Activated naive CD4-positive, alpha-beta T cell treated with anti-CD3 and anti-CD28 coated beads, Interleukin-2, amount 50 U/mL, for 24 hours (primary cell): ENCODE data around the gene HSF2BP.
"Not testable (repeated sequence)": the region's sequence is repeated elsewhere in the genome, so short reads cannot be mapped to it uniquely, and the experiment has no call there.

Experiments
- H3K27ac Mint-ChIP-seq: one replicate; pipeline ENCODE4 v1.8.0; 2021; ENCODE audit warnings: mild to moderate bottlenecking, mixed read lengths
- H3K27me3 Mint-ChIP-seq: one replicate; pipeline ENCODE4 v1.8.0; 2021; ENCODE audit warnings: mixed read lengths
- H3K36me3 Mint-ChIP-seq: one replicate; pipeline ENCODE4 v1.8.0; 2021; ENCODE audit warnings: mixed read lengths
- H3K4me1 Mint-ChIP-seq: one replicate; pipeline ENCODE4 v1.8.0; 2021; ENCODE audit warnings: mixed read lengths
- H3K4me3 Mint-ChIP-seq: one replicate; pipeline ENCODE4 v1.8.0; 2021; ENCODE audit warnings: mild to moderate bottlenecking, mixed read lengths
- H3K9me3 Mint-ChIP-seq: one replicate; pipeline ENCODE4 v1.8.0; 2021; ENCODE audit warnings: mixed read lengths

Gene HSF2BP

DNA sequence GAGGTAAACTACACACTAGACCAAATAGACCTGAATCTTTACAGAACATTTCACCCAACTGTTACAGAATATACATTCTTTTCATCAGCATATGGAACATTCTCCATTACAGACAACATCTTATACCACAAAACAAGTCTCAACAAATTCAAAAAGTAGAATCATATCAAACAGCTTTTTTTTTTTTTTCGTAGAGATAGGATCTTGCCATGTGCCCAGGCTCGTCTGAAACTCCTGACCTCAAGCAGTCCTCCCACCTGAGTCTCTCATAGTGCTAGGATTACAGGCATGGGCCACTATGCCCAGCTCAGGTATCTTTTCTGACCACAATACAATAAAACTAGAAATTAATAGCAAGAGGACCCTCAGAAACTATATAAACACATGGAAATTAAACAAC is 36.5 kb downstream of the HSF2BP start:
- Mint-ChIP-seq H3K4me1 (no peaks in the 10 kb centered on the region), H3K27me3 (no peaks in the 10 kb centered on the region), H3K36me3 (peaks cover 6% of the 10 kb centered on the region)

GRCh38 chr21:43619856-43620255 is 39.4 kb downstream of the HSF2BP start:
- Mint-ChIP-seq H3K27ac (no peak overlapping the region), H3K4me3 (no peak overlapping the region), H3K4me1 (no peaks in the 10 kb centered on the region)

More for the DNA sequence above, 36.5 kb downstream of the HSF2BP start:
- H3K4me3 Mint-ChIP-seq, result no peak overlapping the region
- H3K9me3 Mint-ChIP-seq, result no peaks in the 10 kb centered on the region
- H3K27ac Mint-ChIP-seq, result no peak overlapping the region

GRCh38 chr21:43619344-43619743 is 39.9 kb downstream of the HSF2BP start:
- Mint-ChIP-seq H3K9me3 (no peaks in the 10 kb centered on the region), H3K36me3 (peaks cover 6% of the 10 kb centered on the region), H3K4me1 (no peaks in the 10 kb centered on the region), H3K27ac (no peak overlapping the region), H3K4me3 (no peak overlapping the region), H3K27me3 (no peaks in the 10 kb centered on the region)

More at GRCh38 chr21:43619856-43620255, 39.4 kb downstream of the HSF2BP start:
- no peaks in the 10 kb centered on the region for H3K9me3 Mint-ChIP-seq
- no peaks in the 10 kb centered on the region for H3K27me3 Mint-ChIP-seq
- H3K36me3 Mint-ChIP-seq, result peaks cover 6% of the 10 kb centered on the region

GRCh38 chr21:43618940-43619339 is 40.3 kb downstream of the HSF2BP start:
- no peak overlapping the region for H3K4me3 Mint-ChIP-seq

DNA sequence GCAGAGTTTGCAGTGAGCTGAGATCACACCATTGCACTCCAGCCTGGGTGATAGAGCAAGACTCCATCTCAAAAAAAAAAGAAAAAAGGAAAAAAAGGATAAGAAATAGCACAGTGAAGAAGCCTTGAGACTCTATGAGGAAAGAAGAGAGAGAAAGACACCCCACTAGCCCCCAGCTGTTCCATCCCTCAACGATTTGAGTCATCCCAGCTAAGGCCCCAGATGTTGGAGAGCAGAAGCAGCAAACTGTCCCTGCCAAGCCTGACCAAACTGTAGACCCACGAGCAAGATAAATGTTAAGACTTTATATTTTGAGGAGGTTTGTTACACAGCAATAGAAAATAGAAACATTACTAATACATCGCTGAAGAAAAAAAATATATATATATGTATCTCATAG is 42.4 kb downstream of the HSF2BP start:
- H3K4me1 Mint-ChIP-seq, H3K9me3 Mint-ChIP-seq, H3K36me3 Mint-ChIP-seq, H3K27ac Mint-ChIP-seq, H3K4me3 Mint-ChIP-seq, H3K27me3 Mint-ChIP-seq: not testable (repeated sequence)

More at GRCh38 chr21:43618940-43619339, 40.3 kb downstream of the HSF2BP start:
- peaks cover 6% of the 10 kb centered on the region for H3K36me3 Mint-ChIP-seq
- H3K27ac Mint-ChIP-seq, result no peak overlapping the region
- H3K27me3 Mint-ChIP-seq, result no peaks in the 10 kb centered on the region
- H3K9me3 Mint-ChIP-seq, result no peaks in the 10 kb centered on the region
- no peaks in the 10 kb centered on the region for H3K4me1 Mint-ChIP-seq

- Mint-ChIP-seq H3K4me3 (no peak overlapping the region), H3K27ac (no peak overlapping the region), H3K9me3 (no peaks in the 10 kb centered on the region), H3K36me3 (peaks cover 2% of the 10 kb centered on the region), H3K27me3 (no peaks in the 10 kb centered on the region), H3K4me1 (no peaks in the 10 kb centered on the region)
Observed at GRCh38 chr21:43614839-43615238, 44.4 kb downstream of the HSF2BP start.

DNA sequence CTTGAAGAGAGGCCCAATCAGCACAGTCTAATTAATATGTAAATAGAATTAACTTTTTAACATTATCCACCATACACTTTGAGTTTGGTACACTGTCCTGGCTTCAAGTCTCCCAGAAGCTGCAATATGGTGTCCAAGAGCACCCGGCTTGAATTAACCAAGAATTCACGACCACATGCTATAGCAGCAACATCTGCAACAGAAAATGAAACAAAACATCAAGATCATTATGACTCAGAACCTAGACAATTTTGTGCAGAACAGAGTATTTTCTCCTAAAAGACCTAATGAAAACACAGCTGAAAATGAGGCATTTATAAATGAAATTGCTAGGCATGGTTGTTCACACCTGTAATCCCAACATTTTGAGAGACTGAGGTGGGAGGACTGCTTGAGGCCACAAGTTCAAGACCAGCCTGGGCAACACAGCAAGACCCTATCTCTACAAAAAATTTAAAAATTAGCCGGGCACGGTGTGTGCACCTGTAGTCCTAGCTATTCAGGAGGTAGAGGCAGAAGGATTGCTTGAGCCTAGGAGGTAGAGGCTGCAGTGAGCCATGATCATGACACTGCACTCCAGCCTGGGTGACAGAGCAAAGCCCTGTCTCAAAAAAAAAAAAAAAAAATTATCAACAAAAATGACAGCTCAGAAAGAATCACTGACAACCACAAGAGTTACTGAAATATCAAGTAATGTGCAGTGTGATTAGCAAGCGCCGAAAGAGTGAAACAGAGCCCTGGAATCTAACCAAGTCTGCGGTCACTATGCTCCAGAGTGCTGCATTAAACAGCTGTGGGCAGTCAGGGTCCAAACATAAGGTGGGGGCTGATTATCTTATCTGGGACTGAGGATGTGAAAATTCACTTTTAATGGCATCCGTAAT is 45.3 kb downstream of the HSF2BP start:
- no peaks in the 10 kb centered on the region for H3K9me3 Mint-ChIP-seq
- H3K36me3 Mint-ChIP-seq, result no peaks in the 10 kb centered on the region
- no peak overlapping the region for H3K4me3 Mint-ChIP-seq
- no peaks in the 10 kb centered on the region for H3K4me1 Mint-ChIP-seq
- H3K27me3 Mint-ChIP-seq, result no peaks in the 10 kb centered on the region
- H3K27ac Mint-ChIP-seq, result no peak overlapping the region

DNA sequence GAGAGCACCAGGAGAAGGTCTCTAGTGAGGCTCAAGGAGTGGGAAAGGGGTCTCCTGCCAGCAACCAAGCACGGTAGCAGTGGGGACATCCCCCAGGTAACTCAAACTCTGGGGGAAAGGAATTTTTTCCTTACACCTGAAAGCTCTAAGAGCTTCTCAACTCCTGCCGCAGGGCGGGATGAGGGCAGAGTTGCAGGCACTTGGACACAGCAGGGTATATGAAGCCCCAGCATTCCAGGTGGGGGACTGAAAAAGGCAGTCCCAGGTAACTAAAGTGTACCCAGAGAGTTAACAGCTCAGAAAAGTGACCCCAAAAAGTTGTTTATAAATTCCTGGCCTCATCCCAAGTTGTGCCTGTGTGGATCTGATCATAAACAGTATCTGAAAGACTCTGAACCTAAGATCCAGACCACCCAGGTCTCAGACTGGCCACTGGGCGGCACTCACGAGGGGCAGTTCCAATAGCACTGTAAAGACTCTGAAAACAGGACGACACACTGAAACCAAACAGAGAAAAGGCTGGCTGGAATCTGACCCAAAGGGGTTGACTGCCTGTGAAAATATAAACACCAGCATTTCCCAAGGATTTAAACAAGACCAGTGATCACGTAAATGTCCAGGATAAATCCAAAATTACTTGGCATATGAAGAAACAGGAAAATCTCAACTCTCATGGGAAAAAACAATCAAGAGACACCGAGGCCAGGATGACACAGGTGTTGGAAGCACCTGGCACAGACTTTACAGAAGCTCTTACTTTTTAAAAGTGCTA is 47.5 kb downstream of the HSF2BP start:
- Mint-ChIP-seq H3K4me3 (no peak overlapping the region), H3K27ac (no peak overlapping the region), H3K27me3 (no peaks in the 10 kb centered on the region), H3K36me3 (no peaks in the 10 kb centered on the region), H3K4me1 (no peaks in the 10 kb centered on the region), H3K9me3 (no peaks in the 10 kb centered on the region)

- H3K9me3 Mint-ChIP-seq, result no peaks in the 10 kb centered on the region
- no peak overlapping the region for H3K27ac Mint-ChIP-seq
- H3K4me3 Mint-ChIP-seq, result no peak overlapping the region
- H3K27me3 Mint-ChIP-seq, result no peaks in the 10 kb centered on the region
- H3K36me3 Mint-ChIP-seq, result no peaks in the 10 kb centered on the region
- no peaks in the 10 kb centered on the region for H3K4me1 Mint-ChIP-seq
Observed at GRCh38 chr21:43609501-43610340, 49.6 kb downstream of the HSF2BP start.

- Mint-ChIP-seq H3K27me3 (no peaks in the 10 kb centered on the region), H3K36me3 (no peaks in the 10 kb centered on the region), H3K9me3 (no peaks in the 10 kb centered on the region), H3K4me1 (no peaks in the 10 kb centered on the region), H3K4me3 (no peak overlapping the region), H3K27ac (no peak overlapping the region)
Observed at GRCh38 chr21:43608664-43609063, 50.6 kb downstream of the HSF2BP start.

GRCh38 chr21:43608225-43608624 is 51.1 kb downstream of the HSF2BP start:
- no peak overlapping the region for H3K4me3 Mint-ChIP-seq
- no peaks in the 10 kb centered on the region for H3K36me3 Mint-ChIP-seq
- no peaks in the 10 kb centered on the region for H3K9me3 Mint-ChIP-seq
- no peaks in the 10 kb centered on the region for H3K27me3 Mint-ChIP-seq
- H3K27ac Mint-ChIP-seq, result no peak overlapping the region
- H3K4me1 Mint-ChIP-seq, result no peaks in the 10 kb centered on the region

DNA sequence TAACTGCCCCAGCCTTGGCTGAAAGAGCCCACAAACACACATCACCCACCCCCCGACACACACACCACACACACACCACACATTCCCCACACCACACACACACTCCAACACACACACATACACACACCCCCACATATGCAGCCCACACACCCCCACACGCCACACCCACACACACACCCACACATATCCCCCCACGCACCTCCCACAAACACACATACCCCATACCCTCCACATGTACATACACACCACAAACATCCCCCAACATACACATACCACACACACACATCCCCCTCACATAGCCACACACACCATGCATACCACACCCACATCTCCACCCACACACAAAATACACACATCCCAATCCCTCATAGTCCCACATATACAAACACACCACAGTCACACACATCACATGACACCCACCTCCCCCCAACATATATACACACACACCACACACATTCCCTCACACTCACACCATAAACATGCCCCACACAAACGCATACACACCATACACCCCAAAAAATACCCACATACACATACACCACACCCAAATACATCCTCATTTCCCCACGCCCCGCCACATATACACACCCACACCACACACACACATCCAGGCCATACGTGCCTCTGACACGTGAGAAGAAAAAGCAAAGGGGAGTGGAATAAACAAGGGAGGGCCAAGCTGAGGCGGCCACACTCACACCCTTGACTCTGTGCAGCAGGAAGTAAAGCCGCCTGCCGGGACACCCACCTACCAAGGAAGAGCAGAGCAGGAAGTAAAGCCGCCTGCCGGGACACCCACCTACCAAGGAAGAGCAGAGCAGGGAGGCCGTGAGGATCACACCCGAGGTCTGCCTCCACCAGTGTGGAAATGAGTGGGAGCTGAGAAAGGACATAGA is 53.7 kb downstream of the HSF2BP start:
- H3K36me3 Mint-ChIP-seq, result no peaks in the 10 kb centered on the region
- H3K4me3 Mint-ChIP-seq, result no peak overlapping the region
- peaks cover 8% of the 10 kb centered on the region for H3K4me1 Mint-ChIP-seq
- no peak overlapping the region for H3K27ac Mint-ChIP-seq
- H3K27me3 Mint-ChIP-seq, result no peaks in the 10 kb centered on the region
- no peaks in the 10 kb centered on the region for H3K9me3 Mint-ChIP-seq

GRCh38 chr21:43604505-43605204 is 54.6 kb downstream of the HSF2BP start:
- H3K4me3 Mint-ChIP-seq, result no peak overlapping the region
- H3K27me3 Mint-ChIP-seq, result no peaks in the 10 kb centered on the region
- no peak overlapping the region for H3K27ac Mint-ChIP-seq
- H3K9me3 Mint-ChIP-seq, result no peaks in the 10 kb centered on the region
- no peaks in the 10 kb centered on the region for H3K36me3 Mint-ChIP-seq
- peaks cover 8% of the 10 kb centered on the region for H3K4me1 Mint-ChIP-seq
